Fibroblast of skin of left quadriceps (primary cell): ENCODE results near the gene SLC25A39.
"Not testable (repeated sequence)": the region's sequence is repeated elsewhere in the genome, so short reads cannot be mapped to it uniquely, and the experiment has no call there.

ENCODE experiments used
- DNase-seq, 2 experiments: peaks; one replicate each; pipeline ENCODE4 v3.0.0-alpha.2; 2013; ENCODE audit warnings: low read depth in 2 of 2

Gene SLC25A39

GRCh38 chr17:44354582-44355561 lies 30.2 kb upstream of the SLC25A39 start:
- no peak for DNase-seq

DNA sequence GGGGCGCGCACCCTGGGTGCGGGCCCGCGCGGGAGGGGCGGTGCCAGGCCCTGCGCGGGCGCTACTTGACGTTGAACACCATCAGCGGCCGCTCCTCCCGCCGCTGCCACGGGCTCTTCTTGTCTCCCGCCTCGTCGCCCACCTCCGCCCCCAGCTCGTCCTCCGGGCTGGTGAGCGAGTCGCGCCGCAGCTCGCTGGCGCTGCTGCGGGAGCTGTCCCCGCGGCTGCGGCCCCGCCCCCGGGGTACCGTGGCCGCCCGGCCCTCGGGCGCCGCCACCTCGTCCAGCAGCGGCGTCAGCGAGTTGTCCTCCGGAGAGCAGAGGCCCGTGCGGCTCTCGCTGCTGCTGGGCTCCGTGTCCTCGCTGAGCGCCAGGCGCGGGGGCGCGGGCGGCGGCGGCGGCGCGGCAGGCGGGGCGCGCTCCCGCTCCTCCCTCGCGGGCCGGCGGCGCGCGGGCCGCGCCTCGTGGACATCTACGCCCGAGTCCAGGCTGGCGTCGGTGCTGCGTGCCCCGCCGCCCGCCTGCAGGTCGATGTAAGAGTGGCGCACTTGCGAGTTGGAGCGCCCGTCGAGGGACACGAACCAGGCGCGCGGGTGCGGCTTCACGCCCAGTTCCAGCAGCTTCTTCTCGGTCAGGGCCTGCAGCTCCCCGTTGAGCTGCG lies 29.2 kb upstream of the SLC25A39 start:
- DNase-seq: no peak

GRCh38 chr17:44352828-44353671 lies 28.4 kb upstream of the SLC25A39 start:
- DNase-seq: no peak

DNA sequence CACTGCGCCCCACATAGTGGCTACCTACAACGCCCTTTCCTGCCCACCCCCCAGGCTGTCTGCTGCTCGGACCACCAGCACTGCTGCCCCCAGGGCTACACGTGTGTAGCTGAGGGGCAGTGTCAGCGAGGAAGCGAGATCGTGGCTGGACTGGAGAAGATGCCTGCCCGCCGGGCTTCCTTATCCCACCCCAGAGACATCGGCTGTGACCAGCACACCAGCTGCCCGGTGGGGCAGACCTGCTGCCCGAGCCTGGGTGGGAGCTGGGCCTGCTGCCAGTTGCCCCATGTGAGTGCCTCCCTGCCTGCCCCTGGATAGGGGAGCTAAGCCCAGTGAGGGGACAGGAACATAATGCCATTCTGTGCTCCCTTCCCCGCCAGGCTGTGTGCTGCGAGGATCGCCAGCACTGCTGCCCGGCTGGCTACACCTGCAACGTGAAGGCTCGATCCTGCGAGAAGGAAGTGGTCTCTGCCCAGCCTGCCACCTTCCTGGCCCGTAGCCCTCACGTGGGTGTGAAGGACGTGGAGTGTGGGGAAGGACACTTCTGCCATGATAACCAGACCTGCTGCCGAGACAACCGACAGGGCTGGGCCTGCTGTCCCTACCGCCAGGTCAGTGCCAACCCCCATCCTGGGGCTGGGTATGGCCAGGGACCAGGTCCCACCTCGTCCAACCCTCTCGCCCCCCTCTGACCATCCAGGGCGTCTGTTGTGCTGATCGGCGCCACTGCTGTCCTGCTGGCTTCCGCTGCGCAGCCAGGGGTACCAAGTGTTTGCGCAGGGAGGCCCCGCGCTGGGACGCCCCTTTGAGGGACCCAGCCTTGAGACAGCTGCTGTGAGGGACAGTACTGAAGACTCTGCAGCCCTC lies 27.6 kb upstream of the SLC25A39 start:
- DNase-seq: no peak

GRCh38 chr17:44351464-44351863 lies 26.8 kb upstream of the SLC25A39 start:
- DNase-seq: no peak

DNA sequence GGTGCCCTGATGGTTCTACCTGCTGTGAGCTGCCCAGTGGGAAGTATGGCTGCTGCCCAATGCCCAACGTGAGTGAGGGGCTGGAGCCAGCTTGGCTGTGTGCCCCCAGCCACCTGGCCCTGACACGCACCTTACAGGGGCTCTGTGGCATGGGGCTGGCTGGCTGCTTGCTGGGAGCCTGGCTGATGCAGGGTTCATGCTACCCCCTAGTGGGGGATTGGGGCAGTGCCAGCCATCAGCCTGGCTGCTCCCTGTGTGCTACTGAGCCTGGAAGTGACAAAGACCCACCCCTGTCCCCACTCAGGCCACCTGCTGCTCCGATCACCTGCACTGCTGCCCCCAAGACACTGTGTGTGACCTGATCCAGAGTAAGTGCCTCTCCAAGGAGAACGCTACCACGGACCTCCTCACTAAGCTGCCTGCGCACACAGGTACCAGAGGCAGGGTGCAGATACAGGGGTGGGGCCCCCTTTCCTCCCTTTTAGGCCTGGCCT lies 26.2 kb upstream of the SLC25A39 start:
- no peak for DNase-seq

DNA sequence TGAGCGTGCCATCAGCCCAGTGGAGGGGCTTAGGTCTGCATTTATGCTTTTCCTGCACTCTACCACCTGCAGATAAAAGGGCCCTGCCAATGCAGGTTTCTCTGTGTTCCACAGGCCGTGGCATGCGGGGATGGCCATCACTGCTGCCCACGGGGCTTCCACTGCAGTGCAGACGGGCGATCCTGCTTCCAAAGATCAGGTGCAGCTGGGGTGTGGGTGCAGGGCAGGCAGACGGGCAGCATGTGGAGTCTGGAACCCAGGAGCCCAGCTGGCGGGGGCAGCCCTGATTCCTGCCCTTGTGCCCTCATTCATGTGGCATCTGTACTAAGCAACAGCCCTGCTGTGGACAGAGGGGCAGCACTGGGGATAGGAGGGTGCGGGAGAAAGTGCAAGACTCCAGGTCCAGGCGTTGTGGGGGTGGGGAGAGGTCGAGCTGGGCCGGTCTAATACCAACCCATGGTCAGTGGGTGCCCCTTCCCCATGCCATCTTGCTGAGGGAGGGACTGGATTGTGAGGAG lies 25.0 kb upstream of the SLC25A39 start:
- DNase-seq: no peak

DNA sequence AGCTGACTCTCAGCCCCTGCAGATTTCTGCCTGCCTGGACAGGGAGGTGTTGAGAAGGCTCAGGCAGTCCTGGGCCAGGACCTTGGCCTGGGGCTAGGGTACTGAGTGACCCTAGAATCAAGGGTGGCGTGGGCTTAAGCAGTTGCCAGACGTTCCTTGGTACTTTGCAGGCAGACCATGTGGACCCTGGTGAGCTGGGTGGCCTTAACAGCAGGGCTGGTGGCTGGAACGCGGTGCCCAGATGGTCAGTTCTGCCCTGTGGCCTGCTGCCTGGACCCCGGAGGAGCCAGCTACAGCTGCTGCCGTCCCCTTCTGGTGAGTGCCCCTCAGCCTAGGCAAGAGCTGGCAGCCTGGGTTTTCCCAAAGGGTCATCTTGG lies 24.4 kb upstream of the SLC25A39 start:
- DNase-seq: no peak

- DNase-seq: no peak
These were observed 23.8 kb upstream of the SLC25A39 start for GRCh38 chr17:44348234-44348987.

GRCh38 chr17:44347206-44348055 lies 22.8 kb upstream of the SLC25A39 start:
- not testable (repeated sequence) for DNase-seq

DNA sequence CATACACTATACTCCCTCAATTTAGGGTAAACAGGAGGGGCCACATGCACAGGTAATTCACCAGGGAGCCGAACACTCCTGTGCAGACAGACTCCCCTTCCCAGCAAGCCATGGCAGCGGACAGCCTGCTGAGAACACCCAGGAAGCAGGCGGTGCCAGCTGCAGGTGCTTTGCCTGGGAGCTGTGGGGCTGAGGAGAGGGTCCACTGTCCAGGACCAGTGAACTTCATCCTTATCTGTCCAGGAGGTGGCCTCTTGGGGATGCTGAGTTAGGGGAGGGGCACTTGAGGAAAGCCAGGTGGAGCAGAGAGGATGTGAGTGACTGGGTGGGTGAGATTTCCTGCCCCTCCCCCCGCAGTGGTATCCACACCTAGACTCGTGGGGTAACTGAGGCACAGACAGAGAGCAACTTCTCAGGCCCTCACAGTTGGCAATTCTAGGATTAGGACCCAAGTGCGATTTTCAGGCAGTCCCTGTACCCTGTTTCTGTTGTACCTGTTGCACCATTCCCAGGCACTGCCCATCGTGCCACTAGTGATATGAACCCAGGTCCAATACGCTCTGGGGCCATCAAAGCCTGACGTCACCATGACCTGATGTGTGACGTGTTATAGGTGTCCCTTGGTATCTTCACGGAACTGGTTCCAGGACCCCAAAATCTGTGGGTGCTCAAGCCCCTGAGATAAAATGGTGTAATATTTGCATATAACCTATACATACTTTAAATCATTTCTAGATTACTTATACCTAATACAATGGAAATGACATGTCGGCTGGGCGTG lies 21.6 kb upstream of the SLC25A39 start:
- DNase-seq: no peak

DNA sequence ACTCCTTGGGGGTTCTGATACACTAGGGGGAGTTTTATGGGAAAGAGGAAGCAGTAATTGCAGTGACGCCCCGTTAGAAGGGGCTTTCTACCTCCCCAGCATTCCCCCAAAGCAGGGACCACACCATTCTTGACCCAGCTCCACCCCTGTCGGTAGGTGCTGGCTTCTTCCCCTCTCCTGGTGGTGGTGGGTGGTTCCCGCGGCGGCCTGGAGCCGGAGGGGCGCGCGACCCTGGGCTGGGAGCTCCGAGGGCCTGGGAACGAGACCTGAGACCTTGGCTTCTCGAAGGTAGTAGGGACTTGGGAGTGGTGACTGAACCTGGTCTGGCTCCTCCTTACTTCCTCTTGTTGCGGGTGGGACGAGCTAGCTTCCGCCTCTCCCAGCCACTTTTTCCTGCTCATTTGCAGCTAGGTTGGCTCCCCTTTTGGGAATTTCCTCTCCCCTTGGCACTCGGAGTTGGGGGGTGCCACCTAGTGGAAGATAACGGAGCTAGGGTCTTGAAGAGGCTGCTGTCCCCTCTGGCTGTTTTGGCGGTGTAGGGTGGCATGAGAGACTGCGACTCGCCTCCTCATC lies 20.9 kb upstream of the SLC25A39 start:
- DNase-seq: peak in 1 of 2 experiments; percentile 32

DNA sequence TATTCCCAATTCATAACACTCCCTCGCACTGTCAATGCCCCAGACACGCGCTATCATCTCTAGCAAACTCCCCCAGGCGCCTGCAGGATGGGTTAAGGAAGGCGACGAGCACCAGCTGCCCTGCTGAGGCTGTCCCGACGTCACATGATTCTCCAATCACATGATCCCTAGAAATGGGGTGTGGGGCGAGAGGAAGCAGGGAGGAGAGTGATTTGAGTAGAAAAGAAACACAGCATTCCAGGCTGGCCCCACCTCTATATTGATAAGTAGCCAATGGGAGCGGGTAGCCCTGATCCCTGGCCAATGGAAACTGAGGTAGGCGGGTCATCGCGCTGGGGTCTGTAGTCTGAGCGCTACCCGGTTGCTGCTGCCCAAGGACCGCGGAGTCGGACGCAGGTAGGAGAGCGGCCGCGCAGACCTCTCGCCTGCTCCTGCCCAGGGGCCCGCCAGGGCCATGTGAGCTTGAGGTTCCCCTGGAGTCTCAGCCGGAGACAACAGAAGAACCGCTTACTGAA lies 20.4 kb upstream of the SLC25A39 start, which contains the start of gene GRN:
Gene GRN (plus strand): TSS at position 364 of the 515 bp plus-strand sequence. CDS start 3,863 bp downstream, outside the sequence.
- DNase-seq: peak; percentile 98

DNA sequence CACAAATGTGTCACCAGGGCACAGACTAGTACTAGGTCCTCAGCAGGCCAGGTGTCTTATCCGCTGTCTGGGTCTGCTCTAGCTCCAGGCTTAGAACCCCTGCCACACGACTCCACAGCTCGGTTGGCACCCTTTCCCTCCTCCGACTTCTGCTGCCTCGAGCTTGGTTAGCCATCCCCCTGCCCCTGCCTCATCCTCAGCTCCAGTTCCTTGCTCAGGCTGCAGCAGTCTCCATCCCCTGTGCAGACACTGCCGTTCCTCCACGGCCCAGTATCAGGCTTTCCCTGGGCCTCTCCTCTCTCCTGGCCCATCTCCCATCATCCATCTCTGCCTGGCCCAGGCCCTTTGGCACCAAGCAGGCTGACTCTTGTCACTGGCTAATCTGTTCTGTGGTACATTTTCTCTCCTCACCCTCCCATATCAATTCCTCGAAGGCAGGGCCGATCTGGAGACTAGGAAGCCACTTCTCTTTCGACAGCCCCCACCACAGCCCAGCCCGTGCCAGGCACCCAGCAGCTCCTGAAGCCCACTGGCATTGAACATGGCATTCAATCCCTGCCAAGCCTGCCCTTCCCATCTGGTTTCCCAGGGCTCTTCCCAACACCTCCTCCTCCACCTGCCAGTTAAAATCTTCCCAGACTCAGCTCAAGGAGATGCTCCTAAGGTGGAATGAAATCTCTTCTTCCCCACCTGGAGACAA lies 19.0 kb upstream of the SLC25A39 start:
- no peak for DNase-seq

- not testable (repeated sequence) for DNase-seq
These were observed 15.9 kb upstream of the SLC25A39 start for GRCh38 chr17:44340553-44340952.

DNA sequence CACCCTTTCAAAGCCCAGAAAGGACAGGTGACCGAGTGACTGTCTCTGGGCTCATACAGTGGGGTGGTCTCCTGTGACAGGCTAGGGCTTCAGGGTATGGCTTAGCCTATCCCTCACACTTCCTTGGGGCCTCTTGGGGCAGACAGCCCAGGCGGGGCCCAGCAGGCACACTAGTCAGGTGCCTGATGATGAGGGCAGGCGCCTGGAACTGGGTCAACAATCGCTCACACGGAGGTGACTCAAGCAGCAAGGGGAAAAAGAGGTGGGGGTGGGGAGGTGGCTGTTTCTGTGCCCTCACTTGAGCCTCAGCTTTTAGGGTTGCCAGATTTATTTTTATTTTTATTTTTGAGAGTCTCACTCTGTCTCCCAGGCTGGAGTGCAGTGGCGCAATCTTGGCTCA lies 14.1 kb upstream of the SLC25A39 start:
- DNase-seq: no peak

- DNase-seq: no peak
These were observed 11.3 kb upstream of the SLC25A39 start for GRCh38 chr17:44335968-44336367.
